Measurements from ENCODE around the gene C22orf39.
"Not testable (repeated sequence)": the region's sequence is repeated elsewhere in the genome, so short reads cannot be mapped to it uniquely, and the experiment has no call there.

The C22orf39 gene

GRCh38 chr22:19450363-19451175 is 3.1 kb upstream of the C22orf39 start:
- DNase-seq = no peak

DNA sequence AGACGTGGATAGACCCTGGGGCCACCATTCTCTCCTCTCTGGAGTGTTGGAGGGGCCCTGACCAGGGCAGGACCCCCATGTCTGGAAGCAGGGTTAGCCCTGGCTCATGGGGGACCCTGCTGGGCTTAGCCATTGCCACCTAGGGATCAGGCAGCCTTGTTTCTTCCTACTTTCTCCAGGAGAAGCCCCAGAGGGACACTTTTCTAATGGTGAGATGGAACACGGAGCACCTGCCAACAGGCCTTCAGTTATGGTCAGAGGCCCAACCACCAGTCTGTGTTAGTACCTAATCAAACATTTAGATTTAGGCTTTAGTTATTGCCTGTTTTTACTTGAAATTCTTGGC is 1.9 kb upstream of the C22orf39 start:
- DNase-seq = no peak

- no peak for DNase-seq
Observed at GRCh38 chr22:19448739-19449421, 1.4 kb upstream of the C22orf39 start.

DNA sequence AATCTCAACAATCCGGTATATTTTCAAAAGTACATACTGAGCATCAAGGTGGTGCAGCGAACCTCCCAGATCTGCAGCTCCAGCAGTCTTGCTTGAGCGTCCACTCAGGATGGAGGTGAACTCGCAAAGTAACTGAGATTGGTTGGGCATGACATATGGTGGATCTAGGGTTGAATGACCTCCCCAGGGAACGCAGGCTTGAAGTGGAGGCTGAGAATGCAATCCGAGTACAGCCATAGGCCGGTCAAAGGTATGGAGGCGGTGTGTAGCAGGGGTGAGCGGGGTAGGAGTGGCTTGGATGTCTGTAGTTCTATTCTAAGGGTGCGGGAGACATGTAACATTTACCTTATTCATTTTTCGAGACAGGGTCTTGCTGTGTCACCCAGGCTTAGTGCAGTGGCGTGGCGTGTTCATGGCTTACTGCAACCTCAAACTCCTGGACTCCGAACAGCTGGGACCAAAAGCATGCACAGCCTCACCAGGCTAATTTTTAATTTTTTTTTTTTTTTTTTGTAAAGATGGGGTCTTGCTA is 631 bp upstream of the C22orf39 start:
- DNase-seq = peak; percentile 72

DNA sequence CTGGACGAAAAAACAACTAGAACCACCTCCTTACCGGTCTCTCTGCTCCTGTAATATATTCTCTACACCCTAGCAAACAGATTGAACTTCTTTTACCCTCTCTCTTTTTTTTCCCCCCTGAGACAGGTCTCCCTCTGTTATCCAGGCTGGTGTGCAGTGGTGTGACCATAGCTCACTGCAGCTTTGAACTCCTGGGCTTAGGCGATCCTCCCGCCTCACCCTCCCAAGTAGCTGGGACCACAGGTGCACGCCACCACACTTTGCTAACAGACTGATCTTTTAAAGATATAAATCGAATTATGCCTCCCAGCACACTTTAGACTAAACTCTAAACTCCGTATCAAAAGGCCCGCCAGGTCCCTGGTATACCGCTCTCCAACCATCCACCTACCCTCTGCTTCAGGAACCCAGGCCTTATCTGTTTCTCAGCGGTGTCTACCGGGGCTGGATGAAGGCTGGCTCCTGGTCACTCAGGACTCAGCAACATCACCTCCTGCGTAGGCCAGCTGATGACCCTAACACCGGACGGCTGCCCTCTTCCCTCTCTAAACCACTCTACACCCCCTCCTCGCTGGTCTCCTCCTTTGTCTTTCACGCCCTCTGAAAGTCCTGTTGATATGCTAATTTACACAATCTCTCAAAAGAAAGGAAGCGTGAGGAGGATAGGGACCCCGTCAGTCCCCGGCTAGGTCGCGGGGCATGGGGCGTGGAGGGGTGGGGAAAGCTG is 745 bp downstream of the C22orf39 start:
- DNase-seq = peak; percentile 32

DNA sequence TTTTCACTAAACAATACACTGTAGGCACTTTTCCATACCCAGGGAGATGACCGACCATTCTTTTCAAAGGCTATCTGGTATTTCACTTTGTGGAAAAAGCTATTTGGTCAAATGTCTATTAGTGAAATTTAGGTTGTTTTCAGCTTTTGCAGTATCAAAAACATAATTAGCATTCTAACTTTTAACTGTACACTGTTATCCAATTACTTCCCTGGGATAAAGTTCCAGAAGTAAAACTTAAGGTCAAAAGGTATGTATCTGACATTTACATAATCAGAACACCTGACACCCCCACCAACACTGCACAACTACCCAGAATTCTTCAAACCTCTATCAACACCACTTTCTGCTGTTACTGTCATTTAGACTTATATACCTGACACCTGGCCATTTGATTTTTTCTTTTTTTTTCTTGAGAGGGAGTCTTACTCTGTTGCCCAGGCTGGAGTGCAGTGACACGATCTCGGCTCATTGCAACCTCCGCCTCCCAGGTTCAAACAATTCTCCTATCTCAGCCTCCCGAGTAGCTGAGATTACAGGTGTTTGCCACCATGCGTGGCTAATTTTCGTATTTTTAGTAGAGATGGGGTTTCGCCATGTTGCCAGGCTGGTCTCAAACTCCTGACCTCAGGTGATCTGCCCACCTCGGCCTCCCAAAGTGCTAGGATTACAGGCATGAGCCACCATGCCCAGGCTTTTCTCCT is 2.1 kb downstream of the C22orf39 start:
- not testable (repeated sequence) for DNase-seq

GRCh38 chr22:19443544-19444211 is 3.8 kb downstream of the C22orf39 start:
- DNase-seq = no peak

DNA sequence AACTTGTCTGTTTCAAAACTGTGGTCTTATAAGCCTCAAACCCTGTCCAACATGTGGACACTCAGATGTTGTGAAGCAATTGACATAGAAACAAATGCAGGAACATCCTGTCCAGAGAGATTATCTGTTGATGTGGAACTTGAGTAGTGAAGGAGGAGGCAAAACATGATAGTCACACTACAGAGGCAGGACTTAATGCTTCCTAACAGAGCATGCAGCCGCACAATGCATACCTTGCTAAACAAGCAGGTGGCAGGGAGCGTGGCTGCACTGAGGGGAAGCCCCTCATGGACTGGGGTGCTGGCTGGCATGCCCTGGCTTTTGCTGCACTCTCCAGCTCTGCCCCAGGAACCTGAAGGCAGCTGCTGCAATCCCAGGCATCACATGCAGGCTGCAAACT is 5.3 kb downstream of the C22orf39 start:
- no peak for DNase-seq

DNA sequence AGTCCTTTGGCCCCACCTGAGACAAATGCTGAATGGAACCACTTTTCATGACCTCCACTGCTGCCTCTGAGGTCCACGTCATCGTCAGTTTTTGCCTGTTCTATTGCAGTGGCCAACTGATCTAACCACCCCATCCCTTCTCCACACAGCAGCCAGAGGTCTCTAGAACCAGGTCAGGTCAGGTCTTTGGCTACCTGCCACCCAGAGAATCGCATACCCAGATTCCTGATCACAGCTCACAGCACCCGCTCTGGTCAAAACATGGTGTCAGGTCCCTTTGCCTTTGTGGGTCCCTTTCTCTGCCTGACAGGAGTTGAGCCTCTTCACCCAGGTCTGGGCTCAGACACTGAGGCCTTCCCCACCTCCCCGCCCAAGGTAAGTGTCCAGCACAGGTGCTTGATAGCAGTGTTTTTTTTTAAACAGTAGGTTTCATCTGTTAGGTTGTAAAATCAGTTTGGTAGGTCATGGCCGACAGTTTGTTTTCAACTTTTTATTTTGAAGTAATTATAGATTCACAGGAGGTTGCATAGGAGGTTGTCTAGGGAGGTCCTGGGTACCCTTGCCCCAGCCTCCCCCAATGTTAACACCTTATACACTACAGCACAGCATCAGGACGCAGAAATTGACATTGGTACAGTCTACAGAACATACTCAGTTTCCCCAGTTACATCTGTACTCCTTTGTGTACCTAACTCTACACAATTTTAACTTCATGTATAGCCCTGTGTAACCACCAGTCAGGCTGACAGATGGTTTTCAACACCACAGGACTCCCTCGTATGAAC is 6.9 kb downstream of the C22orf39 start:
- DNase-seq = no peak

GRCh38 chr22:19438298-19438697 is 9.2 kb downstream of the C22orf39 start:
- DNase-seq = no peak

DNA sequence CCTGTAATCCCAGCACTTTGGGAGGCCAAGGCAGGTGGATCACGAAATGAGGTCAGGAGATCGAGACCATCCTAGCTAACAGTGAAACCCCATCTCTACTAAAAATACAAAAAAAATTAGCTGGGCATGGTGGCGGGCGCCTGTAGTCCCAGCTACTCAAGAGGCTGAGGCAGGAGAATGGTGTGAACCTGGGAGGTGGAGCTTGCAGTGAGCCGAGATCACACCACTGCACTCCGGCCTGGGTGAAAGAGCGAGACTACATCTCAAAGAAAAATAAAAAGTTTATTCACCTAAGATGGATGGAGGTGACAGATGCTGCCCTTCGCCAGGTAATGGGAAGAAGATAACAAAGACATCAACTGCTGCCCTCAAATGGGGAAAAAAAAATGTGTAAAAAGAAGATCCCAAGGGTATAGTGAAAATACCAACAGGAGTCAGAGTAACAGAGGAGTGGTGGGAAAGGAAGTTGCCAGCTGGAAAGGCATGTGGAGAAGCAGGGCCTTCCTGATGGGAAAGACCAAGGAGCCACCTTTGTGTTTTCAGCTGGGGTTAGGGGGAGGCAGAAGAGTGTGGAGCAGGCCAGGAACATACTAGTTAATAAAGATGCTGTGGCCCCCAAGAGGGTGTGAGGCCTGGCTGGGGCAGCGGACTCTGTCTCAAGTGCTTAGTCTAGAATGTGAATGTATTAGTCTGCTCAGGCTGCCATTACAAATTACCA is 10.9 kb downstream of the C22orf39 start:
- DNase-seq = not testable (repeated sequence)

DNA sequence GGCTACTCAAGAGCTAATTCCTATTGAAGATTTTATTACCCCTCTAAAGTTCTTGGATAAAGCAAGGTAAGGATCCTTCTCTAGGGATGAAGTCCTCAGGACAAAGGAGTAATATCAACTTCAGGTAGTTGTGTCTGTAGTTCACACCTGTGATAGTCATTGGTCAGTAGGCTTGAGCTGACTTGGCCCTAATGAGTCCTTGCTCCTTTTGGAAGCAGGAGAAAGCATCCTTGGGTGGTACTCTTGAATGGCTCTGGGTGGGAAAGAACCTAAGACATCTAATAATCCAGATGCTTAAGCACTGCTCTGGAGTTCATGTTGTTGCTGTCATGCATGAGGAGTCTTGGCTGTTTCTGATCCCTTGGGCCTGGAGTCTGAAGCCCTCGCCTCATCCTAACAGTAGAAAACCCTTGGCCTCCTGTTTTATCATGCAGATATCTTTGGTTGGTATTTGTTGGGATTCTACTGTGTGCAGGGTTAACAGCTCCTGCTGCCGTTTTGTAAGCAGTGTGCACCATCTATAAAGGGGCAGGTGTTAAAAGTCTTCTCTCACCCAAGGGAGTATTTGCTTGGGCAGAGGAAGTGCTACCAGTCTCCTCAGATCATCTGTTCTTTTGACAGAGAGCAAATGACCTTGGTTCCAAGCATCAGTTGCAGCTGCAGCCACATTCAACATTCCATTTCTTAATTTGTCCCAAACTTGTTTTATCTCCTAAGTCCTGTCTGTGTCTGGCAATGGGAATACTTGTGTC is 12.5 kb downstream of the C22orf39 start:
- DNase-seq = no peak

DNA sequence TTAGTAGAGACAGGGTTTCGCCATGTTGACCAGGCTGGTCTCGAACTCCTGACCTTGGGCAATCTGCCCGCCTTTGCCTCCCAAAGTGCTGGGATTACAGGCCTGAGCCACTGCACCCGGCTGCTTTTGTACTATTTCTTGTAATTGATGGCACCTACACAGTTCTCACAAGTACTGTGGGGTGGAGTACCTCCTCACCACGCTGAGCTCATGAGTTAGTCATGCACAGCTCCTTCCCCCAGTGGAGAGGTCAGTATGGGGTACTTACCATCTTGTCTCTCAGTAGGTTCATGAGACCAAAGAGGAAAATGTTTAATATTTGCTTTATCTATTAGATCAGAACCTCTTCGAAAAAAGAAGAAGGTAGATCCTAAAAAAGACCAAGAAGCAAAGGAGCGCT is 13.1 kb downstream of the C22orf39 start:
- DNase-seq = no peak

- peak; percentile 97 for DNase-seq
Observed at GRCh38 chr22:19432133-19432851, 15.2 kb downstream of the C22orf39 start, which contains the start of gene MRPL40. Gene MRPL40, plus strand, starts transcription at chr22:19432545. Its CDS starts 10 bp downstream, at chr22:19432555.

DNA sequence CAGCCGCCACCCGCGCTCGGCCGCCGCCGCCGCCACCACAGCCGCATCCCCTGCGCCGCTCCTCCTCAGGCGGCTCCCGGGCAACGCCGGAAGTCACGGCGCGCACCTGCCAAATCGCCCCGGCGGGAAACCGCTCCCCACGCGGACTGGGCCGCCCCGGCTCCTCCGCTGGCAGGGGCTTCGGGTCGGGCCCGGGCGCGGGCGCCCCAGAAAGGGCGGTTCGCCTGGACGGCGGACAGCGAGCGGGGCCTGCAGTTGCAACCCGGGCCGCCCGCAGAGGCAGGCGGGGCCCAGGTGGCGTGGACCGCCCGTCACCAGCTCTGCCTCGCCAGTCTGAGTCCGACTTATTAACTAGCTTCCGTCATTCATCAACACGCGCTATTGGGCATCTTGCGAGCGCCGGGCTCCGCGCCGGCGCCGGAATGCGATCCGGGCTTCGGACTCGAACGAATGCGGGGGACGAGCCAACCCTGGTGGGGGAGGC is 15.8 kb downstream of the C22orf39 start, which contains the start of gene HIRA:
Gene HIRA (minus strand): TSS at position 85 of the 484 bp plus-strand sequence. CDS start 257 bp downstream, outside the sequence.
- DNase-seq = peak; percentile 87

DNA sequence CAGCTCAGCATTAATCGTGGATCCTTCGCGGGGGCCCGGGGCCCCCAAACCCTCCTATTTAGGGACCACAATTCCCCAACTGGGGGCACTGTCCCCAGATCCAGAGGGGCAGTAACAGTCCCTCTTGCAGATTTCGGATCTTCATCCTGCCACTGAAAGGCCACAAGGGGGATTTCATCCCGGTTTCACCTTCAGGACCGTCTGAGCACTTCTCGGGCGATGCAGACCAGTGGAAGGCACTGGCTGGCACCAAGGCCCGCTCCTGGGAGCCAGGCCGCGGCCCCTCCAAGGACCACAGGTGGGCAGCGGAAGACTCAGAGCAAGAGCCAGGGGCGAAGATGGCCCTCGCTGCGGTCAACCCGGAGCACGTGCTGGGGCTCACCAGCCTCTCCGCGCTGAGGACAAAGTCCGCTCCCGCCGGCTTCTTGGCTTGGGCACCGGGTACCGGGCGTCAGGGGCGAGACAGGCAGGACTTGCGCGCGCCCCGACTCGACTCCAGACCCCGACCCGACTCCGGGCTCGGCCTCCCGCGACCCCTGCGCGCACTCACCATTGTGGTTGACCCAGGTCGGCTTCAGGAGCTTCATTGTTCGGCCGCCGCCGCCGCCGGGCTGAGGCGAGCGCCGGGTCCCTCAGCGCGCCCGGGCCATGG is 16.5 kb downstream of the C22orf39 start:
- peak; percentile 46 for DNase-seq

GRCh38 chr22:19429950-19430889 is 17.3 kb downstream of the C22orf39 start:
- peak; percentile 58 for DNase-seq
